OCI-LY1 (cell line): ENCODE measurements around the gene PCDH15.

Experiments used
- EZH2 ChIP-seq: fragments of 200-600 bp; sonication (generic), shearing (Covaris generic); IDR thresholded peaks from 2 replicates; pipeline ENCODE4 v1.8.0; 2017; ENCODE audit warnings: borderline replicate concordance, mixed run types, mild to moderate bottlenecking, antibody characterized with exemption, low read length, moderate library complexity, mixed read lengths
- TF ChIP-seq, protein P1 (sequence below): fragments of 200-600 bp; sonication (generic), shearing (Covaris generic); IDR thresholded peaks from 2 replicates; pipeline ENCODE4 v1.5.1; 2017; ENCODE audit warnings: mild to moderate bottlenecking, antibody characterized with exemption, low read length, moderate library complexity, mixed read lengths

GRCh38 chr10:54318470-54318869 is 482.6 kb downstream of the PCDH15 start:
- TF ChIP-seq, protein P1, sequence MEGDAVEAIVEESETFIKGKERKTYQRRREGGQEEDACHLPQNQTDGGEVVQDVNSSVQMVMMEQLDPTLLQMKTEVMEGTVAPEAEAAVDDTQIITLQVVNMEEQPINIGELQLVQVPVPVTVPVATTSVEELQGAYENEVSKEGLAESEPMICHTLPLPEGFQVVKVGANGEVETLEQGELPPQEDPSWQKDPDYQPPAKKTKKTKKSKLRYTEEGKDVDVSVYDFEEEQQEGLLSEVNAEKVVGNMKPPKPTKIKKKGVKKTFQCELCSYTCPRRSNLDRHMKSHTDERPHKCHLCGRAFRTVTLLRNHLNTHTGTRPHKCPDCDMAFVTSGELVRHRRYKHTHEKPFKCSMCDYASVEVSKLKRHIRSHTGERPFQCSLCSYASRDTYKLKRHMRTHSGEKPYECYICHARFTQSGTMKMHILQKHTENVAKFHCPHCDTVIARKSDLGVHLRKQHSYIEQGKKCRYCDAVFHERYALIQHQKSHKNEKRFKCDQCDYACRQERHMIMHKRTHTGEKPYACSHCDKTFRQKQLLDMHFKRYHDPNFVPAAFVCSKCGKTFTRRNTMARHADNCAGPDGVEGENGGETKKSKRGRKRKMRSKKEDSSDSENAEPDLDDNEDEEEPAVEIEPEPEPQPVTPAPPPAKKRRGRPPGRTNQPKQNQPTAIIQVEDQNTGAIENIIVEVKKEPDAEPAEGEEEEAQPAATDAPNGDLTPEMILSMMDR, result no peak
- no peak for TF ChIP-seq EZH2
